Heart left ventricle (tissue), 16 donors: Measurements from ENCODE around the gene FUT8. TPM values are rescaled to one million over a fixed set of nuclear protein-coding genes. Genes with fewer than 3 reads are reported as not detected.

Source experiments
- ATAC-seq, 4 donors: fragments of 200-7000 bp; cut with Tn5 transposase; one replicate each; pipeline ENCODE4 v1.9.1; 2020 to 2022; ENCODE audit warnings: moderate library complexity in 4 of 4, mild to moderate bottlenecking in 3 of 4, moderate number of reproducible peaks in 1 of 4
- DNase-seq, 5 donors: peaks; one replicate each; pipeline ENCODE4 v3.0.0-alpha.2; 2020
- H3K27ac ChIP-seq, 12 donors: fragments of 200-600 bp; sonication (generic) in 4 of 12; one replicate each; pipeline versions ENCODE4 v1.5.0 to v1.8.0; 2016 to 2022; ENCODE audit warnings: mild to moderate bottlenecking in 2 of 12
- H3K27me3 ChIP-seq, 9 donors: fragments of 200-600 bp; sonication (generic) in 2 of 9; one replicate each; pipeline versions ENCODE4 v1.5.1 to v1.8.0; 2016 to 2022; ENCODE audit warnings: mild to moderate bottlenecking in 3 of 9
- H3K36me3 ChIP-seq, 9 donors: fragments of 200-600 bp; sonication (generic) in 2 of 9; one replicate each; pipeline versions ENCODE4 v1.5.0 to v1.8.0; 2018 to 2022; ENCODE audit warnings: mild to moderate bottlenecking in 2 of 9
- H3K4me1 ChIP-seq, 12 donors: fragments of 200-600 bp; sonication (generic) in 4 of 12; one replicate each; pipeline versions ENCODE4 v1.5.0 to v1.8.0; 2016 to 2022; ENCODE audit warnings: mild to moderate bottlenecking in 3 of 12
- H3K4me3 ChIP-seq, 12 donors: fragments of 200-600 bp; sonication (generic) in 4 of 12; one replicate each; pipeline versions ENCODE4 v1.5.0 to v1.8.0; 2017 to 2022; ENCODE audit warnings: mild to moderate bottlenecking in 9 of 12, moderate library complexity in 4 of 12
- H3K9me3 ChIP-seq, 12 donors: fragments of 200-600 bp; sonication (generic) in 4 of 12; one replicate each; pipeline versions ENCODE4 v1.5.0 to v1.8.0; 2016 to 2022; ENCODE audit warnings: mild to moderate bottlenecking in 1 of 12
- POLR2A ChIP-seq, 2 donors: fragments of 450-650 bp; IDR thresholded peaks; one replicate each; pipeline ENCODE4 v1.6.1; 2017; ENCODE audit warnings: antibody characterized with exemption in 2 of 2, mild to moderate bottlenecking in 2 of 2, moderate library complexity in 2 of 2
- WGBS, 4 donors: extraction: QIAGEN DNeasy Blood & Tissue Kit in 2 of 4; methylation state at CpG; one replicate each; pipeline versions ENCODE4 v1.1.5 to v1.1.7; 2013 to 2018; 5-methylcytosine and 5-hydroxymethylcytosine counted together
- intact Hi-C, 10 donors: fragments of 100-400 bp; cut with DNase I; formaldehyde crosslinking; loops; one replicate each; pipeline versions ENCODE4 v1.11.1 to v1.14.2; 2022
- polyA plus RNA-seq, 2 donors: library from polyadenylated mRNA; stranded (reverse); fragments of 200-250 nt; gene quantifications; one replicate each; pipeline ENCODE4 v1.2.3, GENCODE V29; 2013
- total RNA-seq, 9 donors: library from RNA; depleted of rRNA in 2 of 9; stranded (reverse); fragments of >200 nt in 2 of 9; fragmentation: NEBNext Ultra II Directional in 3 of 9; extraction: Animal tissue kit (Norgen Biotek cat#: 25700) in 3 of 9; gene quantifications; one replicate each; pipeline versions ENCODE4 v1.1.0 to v1.2.4, GENCODE V29; 2016 to 2023
- TF ChIP-seq, protein P1 (sequence below), 12 donors: fragments of 200-600 bp; sonication (generic) in 4 of 12; IDR thresholded peaks; one replicate each; pipeline versions ENCODE4 v1.5.0 to v1.8.0; 2018 to 2022; ENCODE audit warnings: antibody characterized with exemption in 12 of 12, mild to moderate bottlenecking in 5 of 12
- donor health status: ischemic (EF 13 %, LVEDD 7.1; RV severe dilation, severe dysfunction).
- donor health status: healthy with polysubstance abuse.
- donor health status: DM: no; HTN: yes; CAD: no.
- donor health status: DM: no; HTN: no; CAD: no.
- donor health status: ischemic (EF 25% LVEDD 6.9; RV normal size, moderate dysfunction).
- donor health status: ischemic (EF 25% LVEDD 5.7; RV mildly dilated, moderate dysfunction).
- donor health status: healthy.
- donor health status: DM: yes; HTN: yes; CAD: no.
- donor health status: ischemic (EF 35%, LVEDD 5.7; RV mildly dilated, moderate dysfunction).
- donor health status: nonischemic (EF 11% LVEDD 7.7; RV severe dilation, severe dysfunction).
- donor health status: DM: yes; HTN: yes; CAD: no.
- donor health status: PGD.
- donor health status: ischemic (EF 29% LVEDD 5.4; RV normal size, mild dysfunction).
- donor health status: nonischemic (EF 23%, LVEDD 6.1; RV moderate dilation, normal function).

The FUT8 gene
- total and polyA plus RNA-seq, 11 donors, result 2.8 to 17.3 (median 11.2) TPM

DNA sequence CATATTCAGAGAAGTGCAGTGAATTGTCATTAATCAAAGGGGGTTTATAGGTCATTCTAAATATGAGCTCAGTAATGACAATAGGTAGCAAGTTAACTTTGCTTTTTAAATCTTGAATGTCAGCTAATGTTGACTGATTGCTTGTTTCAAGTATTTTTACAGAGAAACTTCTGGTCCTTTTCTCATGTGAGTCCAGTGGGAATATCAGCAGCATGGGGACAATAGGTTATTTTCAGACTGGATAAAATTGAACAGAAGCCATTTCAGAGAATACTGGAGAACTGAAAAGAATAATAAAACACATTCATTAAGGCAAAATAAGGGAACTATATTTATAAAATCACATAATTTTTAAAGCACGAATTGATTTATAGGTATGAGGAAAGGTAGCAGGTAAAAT lies 78.7 kb downstream of the FUT8 start:
- TF ChIP-seq POLR2A (IDR thresholded peaks at IDR 0.05), result no peak
- TF ChIP-seq, protein P1, sequence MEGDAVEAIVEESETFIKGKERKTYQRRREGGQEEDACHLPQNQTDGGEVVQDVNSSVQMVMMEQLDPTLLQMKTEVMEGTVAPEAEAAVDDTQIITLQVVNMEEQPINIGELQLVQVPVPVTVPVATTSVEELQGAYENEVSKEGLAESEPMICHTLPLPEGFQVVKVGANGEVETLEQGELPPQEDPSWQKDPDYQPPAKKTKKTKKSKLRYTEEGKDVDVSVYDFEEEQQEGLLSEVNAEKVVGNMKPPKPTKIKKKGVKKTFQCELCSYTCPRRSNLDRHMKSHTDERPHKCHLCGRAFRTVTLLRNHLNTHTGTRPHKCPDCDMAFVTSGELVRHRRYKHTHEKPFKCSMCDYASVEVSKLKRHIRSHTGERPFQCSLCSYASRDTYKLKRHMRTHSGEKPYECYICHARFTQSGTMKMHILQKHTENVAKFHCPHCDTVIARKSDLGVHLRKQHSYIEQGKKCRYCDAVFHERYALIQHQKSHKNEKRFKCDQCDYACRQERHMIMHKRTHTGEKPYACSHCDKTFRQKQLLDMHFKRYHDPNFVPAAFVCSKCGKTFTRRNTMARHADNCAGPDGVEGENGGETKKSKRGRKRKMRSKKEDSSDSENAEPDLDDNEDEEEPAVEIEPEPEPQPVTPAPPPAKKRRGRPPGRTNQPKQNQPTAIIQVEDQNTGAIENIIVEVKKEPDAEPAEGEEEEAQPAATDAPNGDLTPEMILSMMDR (IDR thresholded peaks at IDR 0.05), result no peak
- intact Hi-C loops, result no loop called here
- H3K4me3 ChIP-seq, result no peak overlapping the region
- H3K36me3 ChIP-seq, result no peaks in the 10 kb centered on the region
- H3K27ac ChIP-seq, result no peak overlapping the region
- peaks cover 0 to 18% (median 0%) of the 10 kb centered on the region in 12 donors for H3K4me1 ChIP-seq
- H3K9me3 ChIP-seq, result no peaks in the 10 kb centered on the region
- WGBS, 4 donors, result 47 to 67% (median 60%) methylated on average over 1 of the region's 1 CpG
- ATAC-seq (no peak), DNase-seq (no peak)
- no peaks in the 10 kb centered on the region for H3K27me3 ChIP-seq

DNA sequence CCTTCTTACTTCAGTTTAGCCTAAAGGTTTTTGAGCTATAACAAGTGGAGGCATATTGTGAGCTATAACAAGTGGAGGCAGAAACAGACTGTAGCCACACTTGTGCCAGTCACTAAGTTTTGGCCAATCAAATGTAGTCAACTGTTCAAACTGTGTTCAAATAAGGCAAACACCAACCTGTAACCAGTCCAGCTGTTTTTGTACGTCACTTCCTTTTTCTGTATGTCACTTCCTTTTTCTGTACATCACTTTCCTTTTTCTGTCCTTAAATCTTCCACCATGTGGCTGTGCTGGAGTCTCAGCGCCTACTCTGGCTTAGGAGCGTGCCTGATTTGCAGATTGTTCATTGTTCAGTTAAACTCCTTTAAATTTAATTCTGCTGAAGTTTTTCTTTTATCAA lies 79.7 kb downstream of the FUT8 start:
- intact Hi-C loops, result no loop called here
- ATAC-seq (no peak), DNase-seq (no peak)
- no peak overlapping the region for H3K4me3 ChIP-seq
- no peaks in the 10 kb centered on the region for H3K27me3 ChIP-seq
- no peaks in the 10 kb centered on the region for H3K36me3 ChIP-seq
- peaks cover 0 to 18% (median 0%) of the 10 kb centered on the region in 12 donors for H3K4me1 ChIP-seq
- 95 to 98% (median 96%) methylated on average over 3 of the region's 3 CpGs for WGBS, 4 donors
- no peaks in the 10 kb centered on the region for H3K9me3 ChIP-seq
- no peak overlapping the region for H3K27ac ChIP-seq
- TF ChIP-seq, protein P1 (IDR thresholded peaks at IDR 0.05), result no peak
- TF ChIP-seq POLR2A (IDR thresholded peaks at IDR 0.05), result no peak

DNA sequence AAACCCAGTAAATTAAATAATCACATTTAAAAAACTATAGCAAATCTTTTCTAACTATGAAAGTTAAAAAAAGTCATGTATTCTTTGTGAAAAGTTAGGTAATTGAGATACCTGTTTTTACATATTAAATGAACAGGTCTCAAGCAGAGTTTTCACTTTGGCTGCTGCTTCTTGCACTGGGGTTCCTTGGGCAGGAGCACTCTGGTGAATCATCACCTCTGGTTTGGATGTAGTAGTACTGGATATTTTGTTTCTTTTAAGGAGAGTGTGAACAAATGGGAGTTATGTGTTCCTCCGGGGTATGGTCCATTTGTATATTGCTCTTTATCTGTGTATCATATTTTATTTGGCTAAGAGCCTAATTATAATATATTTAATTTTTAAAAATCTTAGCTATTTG lies 82.7 kb downstream of the FUT8 start:
- H3K27ac ChIP-seq, result no peak overlapping the region
- no peak for TF ChIP-seq POLR2A (IDR thresholded peaks at IDR 0.05)
- TF ChIP-seq, protein P1 (IDR thresholded peaks at IDR 0.05), result no peak
- no peaks in the 10 kb centered on the region for H3K9me3 ChIP-seq
- WGBS, 4 donors, result 88 to 93% (median 89%) methylated on average over 1 of the region's 1 CpG
- H3K27me3 ChIP-seq, result no peaks in the 10 kb centered on the region
- no peaks in the 10 kb centered on the region for H3K36me3 ChIP-seq
- intact Hi-C loops, result no loop called here
- DNase-seq, result no peak
- H3K4me1 ChIP-seq, result peaks cover 0 to 26% (median 1%) of the 10 kb centered on the region in 12 donors
- no peak for ATAC-seq
- H3K4me3 ChIP-seq, result no peak overlapping the region

- no peaks in the 10 kb centered on the region for H3K36me3 ChIP-seq
- 95 to 97% (median 96%) methylated on average over 6 of the region's 6 CpGs for WGBS, 4 donors
- intact Hi-C loops, result no loop called here
- peaks cover 0 to 15% (median 0%) of the 10 kb centered on the region in 12 donors for H3K4me1 ChIP-seq
- ATAC-seq (no peak), DNase-seq (no peak)
- no peak overlapping the region for H3K4me3 ChIP-seq
- no peaks in the 10 kb centered on the region for H3K27me3 ChIP-seq
- no peaks in the 10 kb centered on the region for H3K9me3 ChIP-seq
- no peak overlapping the region for H3K27ac ChIP-seq
- TF ChIP-seq, protein P1 (IDR thresholded peaks at IDR 0.05), result no peak
- TF ChIP-seq POLR2A (IDR thresholded peaks at IDR 0.05), result no peak
Observed at GRCh38 chr14:65496178-65496993, 83.9 kb downstream of the FUT8 start.
